OCI-LY7 (cell line): ENCODE measurements around the gene GLIS1. TPM values are rescaled to one million over a fixed set of nuclear protein-coding genes. Genes with fewer than 3 reads are reported as not detected.

ENCODE experiments used
- BruUV-seq: library from RNA; stranded (reverse); fragments of 400-500 nt; replicated peaks from 2 replicates; lab custom pipeline; 2021; lab: Mats Ljungman, UMichigan
- CTCF ChIA-PET: fragments of 300-600 bp; sonication (Branson Sonifier 250); formaldehyde crosslinking; loops from one replicate; lab custom pipeline; 2022; ENCODE audit warnings: antibody characterized with exemption; ENCODE audit not compliant: unreplicated experiment; lab: Charles Lee
- POLR2A ChIA-PET: fragments of 300-600 bp; sonication (Branson Sonifier 250); formaldehyde crosslinking; loops from one replicate; lab custom pipeline; 2022; ENCODE audit warnings: antibody characterized with exemption; lab: Charles Lee
- DNase-seq: peaks from one replicate; pipeline ENCODE4 v3.0.0-alpha.2; 2015; ENCODE audit warnings: low spot score
- H2AFZ ChIP-seq: fragments of 200-600 bp; sonication (generic), shearing (Covaris generic); 2 replicates; pipeline ENCODE4 v1.6.1; 2014; ENCODE audit warnings: mild to moderate bottlenecking, antibody characterized with exemption, low read length, moderate library complexity
- H3K27ac ChIP-seq: fragments of 200-600 bp; sonication (generic); 2 replicates; pipeline ENCODE4 v1.5.1; 2014; ENCODE audit warnings: mixed run types, low read depth, mild to moderate bottlenecking, moderate library complexity, low read length, inconsistent platforms; ENCODE audit not compliant: poor library complexity, severe bottlenecking
- H3K36me3 ChIP-seq: fragments of 200-600 bp; sonication (generic); 2 replicates; pipeline ENCODE4 v1.6.1; 2014; ENCODE audit warnings: mild to moderate bottlenecking, antibody characterized with exemption, low read length, moderate library complexity, mixed read lengths; ENCODE audit not compliant: insufficient read depth
- H3K4me1 ChIP-seq: fragments of 200-600 bp; sonication (generic); 2 replicates; pipeline ENCODE4 v1.5.1; 2014; ENCODE audit warnings: mild to moderate bottlenecking, low read length; ENCODE audit not compliant: insufficient read depth, poor library complexity, severe bottlenecking
- H3K4me2 ChIP-seq: fragments of 200-600 bp; sonication (generic); 2 replicates; pipeline ENCODE4 v1.6.1; 2014; ENCODE audit warnings: mild to moderate bottlenecking, low read length
- H3K4me3 ChIP-seq: fragments of 200-600 bp; sonication (generic); 2 replicates; pipeline ENCODE4 v1.5.1; 2014; ENCODE audit warnings: mild to moderate bottlenecking, low read depth, low read length; ENCODE audit not compliant: poor library complexity, severe bottlenecking
- H3K79me2 ChIP-seq: fragments of 200-600 bp; sonication (generic); 2 replicates; pipeline ENCODE4 v1.6.1; 2016; ENCODE audit warnings: low read depth, mild to moderate bottlenecking, low read length, moderate library complexity, mixed read lengths; ENCODE audit not compliant: insufficient read depth
- H3K9me2 ChIP-seq: fragments of 200-600 bp; sonication (generic); 2 replicates; pipeline ENCODE4 v1.6.1; 2016; ENCODE audit warnings: mild to moderate bottlenecking, low read length, mixed read lengths; ENCODE audit not compliant: insufficient read depth
- H3K9me3 ChIP-seq: fragments of 200-600 bp; sonication (generic); 2 replicates; pipeline ENCODE4 v1.6.1; 2014; ENCODE audit warnings: mild to moderate bottlenecking, mixed run types, low read length, mixed read lengths
- H4K20me1 ChIP-seq: fragments of 200-600 bp; sonication (generic); 2 replicates; pipeline ENCODE4 v1.6.1; 2014; ENCODE audit warnings: mild to moderate bottlenecking, antibody characterized with exemption, low read length, moderate library complexity, mixed read lengths; ENCODE audit not compliant: insufficient read depth
- CTCF ChIP-seq: fragments of 200-600 bp; sonication (generic); conservative IDR thresholded peaks from 2 replicates; pipeline ENCODE4 v1.5.1; 2014; ENCODE audit warnings: mild to moderate bottlenecking, antibody characterized with exemption, low read length, moderate library complexity, mixed read lengths
- EZH2phosphoT487 ChIP-seq: fragments of 200-600 bp; sonication (generic); IDR thresholded peaks from 2 replicates; pipeline ENCODE4 v1.6.1; 2018; ENCODE audit warnings: low read depth, borderline replicate concordance, mild to moderate bottlenecking, mixed run types, antibody characterized with exemption, low read length, moderate library complexity, mixed read lengths
- intact Hi-C: fragments of 100-400 bp; cut with micrococcal nuclease; formaldehyde crosslinking; loops from one replicate; pipeline ENCODE4 v1.10.0; 2022; ENCODE audit not compliant: unreplicated experiment
- total RNA-seq, 2 experiments: library from RNA; depleted of rRNA in 1 of 2; stranded (reverse); fragments of >200 nt in 1 of 2; shearing (Covaris generic) in 1 of 2; gene quantifications; 2 replicates each; pipeline ENCODE4 v1.2.3, GENCODE V29; 2014 to 2022

GLIS1 gene
- total RNA-seq, 2 experiments from 2014 or later = not detected

GRCh38 chr1:53544728-53545515 is 194.0 kb downstream of the GLIS1 start:
- H4K20me1 ChIP-seq = no peaks in the 10 kb centered on the region
- TF ChIP-seq EZH2phosphoT487 (no peak), CTCF (no peak)
- BruUV-seq = no TSS peak
- no peak overlapping the region for H3K4me2 ChIP-seq
- H3K27ac ChIP-seq = no peak overlapping the region
- POLR2A ChIA-PET = no interaction called here
- H3K79me2 ChIP-seq = no peaks in the 10 kb centered on the region
- DNase-seq = no peak
- H2AFZ ChIP-seq = no peak overlapping the region
- CTCF ChIA-PET = no interaction called here
- intact Hi-C loops = no loop called here
- H3K36me3 ChIP-seq = no peaks in the 10 kb centered on the region
- H3K4me1 ChIP-seq = no peaks in the 10 kb centered on the region
- no peak overlapping the region for H3K4me3 ChIP-seq
- H3K9me2 ChIP-seq = no peaks in the 10 kb centered on the region
- no peaks in the 10 kb centered on the region for H3K9me3 ChIP-seq

- no peaks in the 10 kb centered on the region for H3K4me1 ChIP-seq
- no peak for DNase-seq
- intact Hi-C loops = no loop called here
- ChIA-PET POLR2A (interaction anchor here (0.5 kb wide), 1 partner anchor 108 kb away, joined by 5 read pairs; no protein-coding TSS in a partner anchor), CTCF (no interaction called here)
- no peaks in the 10 kb centered on the region for H3K36me3 ChIP-seq
- no peaks in the 10 kb centered on the region for H4K20me1 ChIP-seq
- no peaks in the 10 kb centered on the region for H3K79me2 ChIP-seq
- no peak overlapping the region for H3K4me2 ChIP-seq
- no peak overlapping the region for H2AFZ ChIP-seq
- no peak overlapping the region for H3K27ac ChIP-seq
- no peaks in the 10 kb centered on the region for H3K9me3 ChIP-seq
- no TSS peak for BruUV-seq
- no peak overlapping the region for H3K4me3 ChIP-seq
- no peak for TF ChIP-seq CTCF
- TF ChIP-seq EZH2phosphoT487 = no peak
- no peaks in the 10 kb centered on the region for H3K9me2 ChIP-seq
Measured at GRCh38 chr1:53543778-53544695, 194.9 kb downstream of the GLIS1 start.
